RCC 7860 (cell line): Measurements from ENCODE around the gene ZNF609.

Experiments used
- DNase-seq: peaks from one replicate; pipeline ENCODE4 v3.0.0-alpha.2; 2015; ENCODE audit warnings: low spot score
- FAIRE-seq: peaks from 2 replicates; lab custom pipeline; 2012; peaks lifted over from hg19 to GRCh38; lab: Jason Lieb, UNC

The ZNF609 gene

DNA sequence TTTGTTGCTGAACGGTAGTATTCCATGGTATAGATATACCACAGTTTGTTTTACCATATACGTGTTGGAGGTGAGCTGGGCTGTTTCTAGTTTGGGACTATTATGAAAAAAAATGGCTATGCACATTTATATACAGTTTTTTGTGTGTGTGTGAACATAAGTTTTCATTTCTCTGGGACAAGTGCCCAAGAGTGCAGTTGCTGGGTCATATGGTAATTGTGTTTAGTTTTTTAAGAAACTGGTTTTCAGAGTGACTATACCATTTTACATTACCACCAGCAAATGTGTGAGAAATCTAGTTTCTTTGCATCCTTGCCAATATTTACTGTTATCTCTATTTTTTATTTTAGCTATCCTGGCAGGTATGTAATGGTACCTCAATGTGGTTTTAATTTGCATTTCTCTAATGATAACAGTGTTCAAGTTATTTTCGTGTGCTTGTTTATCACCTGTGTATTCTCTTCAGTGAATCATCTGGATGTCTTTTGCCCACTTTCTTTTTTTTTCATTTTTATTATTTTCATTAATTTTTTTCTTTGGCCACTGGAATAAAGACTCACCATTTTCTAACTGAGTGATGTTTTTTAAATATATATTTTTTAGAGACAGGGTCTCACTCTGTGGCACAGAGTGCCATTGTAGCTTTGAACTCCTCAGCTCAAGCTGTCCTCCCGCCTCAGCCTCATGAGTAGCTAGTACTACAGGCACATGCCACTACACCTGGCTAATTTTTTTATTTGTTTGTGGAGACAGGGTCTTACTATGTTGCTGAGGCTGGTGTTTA, 75.3 kb downstream of the ZNF609 start:
- FAIRE-seq (no peak), DNase-seq (no peak)

DNA sequence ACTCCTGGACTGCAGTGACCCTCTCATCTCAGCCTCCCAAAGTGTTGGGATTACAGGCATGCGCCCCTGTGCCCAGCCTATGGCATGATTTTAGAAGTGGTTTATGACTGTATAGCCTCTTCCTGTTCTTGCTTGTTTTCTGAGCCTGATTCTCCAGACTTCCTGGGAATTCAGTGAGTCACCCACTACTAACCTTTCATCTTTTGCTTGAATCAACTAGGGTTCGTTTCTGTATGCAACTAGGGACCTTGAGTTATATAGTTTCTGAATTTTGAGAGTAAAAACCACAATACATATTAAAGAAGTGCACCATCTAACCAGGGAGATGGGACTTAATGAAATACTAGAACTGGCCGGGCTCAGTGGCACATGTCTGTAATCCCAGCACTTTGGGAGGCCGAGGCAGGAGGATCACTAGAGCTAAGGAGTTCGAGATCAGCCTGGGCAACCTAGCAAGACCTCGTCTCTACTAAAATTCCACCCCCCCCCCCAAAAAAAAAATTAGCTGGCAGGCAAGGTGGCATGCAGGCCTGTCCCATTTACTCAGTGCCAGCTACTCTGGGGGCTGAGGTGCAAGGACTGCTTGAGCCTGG, 76.0 kb downstream of the ZNF609 start:
- DNase-seq (peak; percentile 76), FAIRE-seq (peak; percentile 86)

GRCh38 chr15:64542091-64542490, 81.7 kb downstream of the ZNF609 start:
- FAIRE-seq (no peak), DNase-seq (no peak)

DNA sequence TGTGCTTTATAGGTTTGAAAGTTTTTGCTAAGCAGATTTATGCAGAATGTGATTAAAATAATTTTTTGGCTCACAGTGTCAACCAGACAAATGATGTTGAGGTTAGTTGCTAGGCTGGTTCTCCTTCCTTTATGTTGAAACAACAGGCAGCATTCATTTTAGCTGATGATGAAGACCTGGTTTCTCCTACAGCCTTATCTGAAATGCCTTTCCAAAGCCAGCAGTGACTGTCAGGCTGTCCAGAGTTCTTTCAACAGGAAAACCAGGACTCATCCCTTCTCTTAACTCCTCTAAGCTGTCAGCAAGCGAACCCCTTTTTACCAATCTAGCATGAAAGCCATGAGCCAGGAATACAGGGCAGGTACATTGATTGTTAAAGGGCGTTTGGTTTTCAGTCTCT, 84.1 kb downstream of the ZNF609 start:
- DNase-seq (no peak), FAIRE-seq (no peak)

DNA sequence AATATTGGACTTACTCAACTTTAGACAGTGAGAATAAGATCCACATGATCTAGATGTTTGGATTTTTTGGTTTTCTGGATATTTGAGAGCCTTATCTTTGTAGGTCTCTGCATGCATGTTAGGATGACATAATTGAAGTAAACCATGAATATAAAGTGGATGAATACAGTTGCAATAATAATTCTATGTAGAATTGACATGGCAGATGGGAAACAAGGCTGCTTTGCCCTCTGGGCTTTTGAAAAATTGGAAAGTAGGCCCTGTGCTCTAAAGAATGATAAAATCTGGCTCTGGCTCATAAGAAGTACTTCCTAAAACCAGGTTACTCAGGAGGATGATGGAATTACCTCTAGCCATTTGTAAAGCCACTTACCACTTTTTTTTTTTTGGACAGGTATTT, 86.9 kb downstream of the ZNF609 start:
- FAIRE-seq (no peak), DNase-seq (no peak)

- FAIRE-seq (no peak), DNase-seq (no peak)
These were observed 87.9 kb downstream of the ZNF609 start for GRCh38 chr15:64548235-64548634.

DNA sequence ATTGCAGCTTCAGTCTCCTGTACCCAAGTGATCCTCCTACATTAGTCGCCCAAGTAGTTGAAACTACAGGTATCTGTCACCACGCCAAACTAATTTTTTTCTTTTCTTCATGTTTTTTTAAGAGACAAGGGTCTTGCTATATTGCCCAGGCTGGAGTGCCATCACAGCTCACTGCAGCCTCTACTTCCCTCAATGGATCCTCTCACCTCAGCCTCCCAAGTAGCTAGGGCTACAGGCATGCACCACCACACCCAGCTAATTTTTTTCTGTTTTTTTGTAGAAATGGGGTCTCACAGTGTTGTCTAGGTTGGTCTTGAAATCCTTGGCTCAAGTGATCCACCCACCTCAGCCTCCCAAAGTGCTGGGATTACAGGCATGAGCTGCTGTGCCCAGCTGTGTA, 89.5 kb downstream of the ZNF609 start:
- FAIRE-seq (no peak), DNase-seq (no peak)

- FAIRE-seq (no peak), DNase-seq (no peak)
These were observed 92.0 kb downstream of the ZNF609 start for GRCh38 chr15:64552281-64552948.

DNA sequence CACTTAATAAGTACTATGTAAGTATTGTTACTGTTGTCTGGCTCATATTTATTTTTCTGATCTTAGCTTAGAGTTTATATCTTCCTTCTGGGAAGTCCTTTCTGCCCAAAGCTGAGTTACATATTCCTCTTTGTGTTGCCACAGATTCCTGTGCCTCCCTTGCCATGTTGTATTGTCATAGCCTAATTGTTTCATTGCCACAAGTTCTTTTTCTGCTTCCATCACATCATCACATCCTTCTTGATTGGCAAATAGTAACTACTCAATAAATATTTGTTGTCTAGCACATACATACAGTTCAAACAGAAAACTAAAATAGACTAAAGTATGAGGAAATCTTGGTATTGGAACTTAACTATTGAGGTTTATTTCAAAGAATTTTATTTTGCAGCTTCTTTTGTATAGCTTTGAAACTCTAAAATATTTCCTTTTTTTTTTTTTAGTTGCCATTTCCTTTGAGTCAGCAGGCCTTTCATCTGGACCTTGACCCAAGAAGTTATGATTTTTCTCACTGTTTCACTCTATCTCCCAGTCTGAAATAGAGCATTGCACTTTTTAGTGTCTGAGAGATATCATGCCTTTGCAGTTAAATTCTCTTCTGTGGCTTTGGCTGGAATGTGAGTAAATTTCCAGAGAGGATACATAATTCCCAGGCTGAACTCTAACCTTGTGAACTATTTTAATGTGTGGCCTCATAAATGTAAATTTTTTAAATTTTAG, 98.2 kb downstream of the ZNF609 start:
- FAIRE-seq (peak; percentile 51), DNase-seq (no peak)

- FAIRE-seq (no peak), DNase-seq (no peak)
These were observed 98.9 kb downstream of the ZNF609 start for GRCh38 chr15:64559243-64559642.

DNA sequence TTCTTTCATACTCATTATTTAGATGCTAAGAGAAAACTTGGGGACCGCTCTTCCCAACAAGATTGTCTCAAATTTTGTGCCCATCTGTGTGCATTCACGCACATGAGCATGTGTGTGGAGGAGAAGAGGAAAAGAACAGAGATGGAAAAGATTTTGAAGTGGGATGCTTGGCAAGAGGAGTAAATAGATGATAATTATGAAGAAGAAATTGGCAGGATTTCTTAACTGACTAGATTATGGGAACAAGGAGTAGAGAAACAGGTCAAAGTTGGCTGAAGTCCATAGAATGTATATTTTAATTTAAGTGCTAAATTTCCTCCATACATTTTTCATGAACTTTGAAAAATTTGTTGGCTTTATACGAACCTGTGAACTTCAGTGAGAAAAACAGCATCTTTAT, 100.1 kb downstream of the ZNF609 start:
- FAIRE-seq (no peak), DNase-seq (no peak)

DNA sequence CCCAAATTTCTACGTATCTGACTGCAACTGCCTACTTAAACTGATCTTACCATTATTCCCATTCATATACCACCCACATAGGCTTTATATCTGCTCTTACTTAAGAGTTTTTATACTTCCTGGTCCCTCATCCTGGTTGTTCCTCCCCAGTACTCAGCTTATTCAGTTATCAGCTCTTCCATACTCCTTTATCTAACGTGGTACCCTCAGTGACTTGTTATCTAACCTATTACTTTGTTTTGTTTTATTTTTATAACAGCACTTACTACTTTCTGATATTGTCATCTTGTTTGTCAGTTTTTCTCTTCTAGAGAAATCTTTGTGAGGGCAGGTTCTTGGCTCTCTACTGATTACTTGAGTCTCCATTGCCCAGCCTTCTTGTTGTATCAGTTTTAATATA, 100.6 kb downstream of the ZNF609 start:
- FAIRE-seq, result no peak
- no peak for DNase-seq

- no peak for FAIRE-seq
- DNase-seq, result no peak
These were observed 101.7 kb downstream of the ZNF609 start for GRCh38 chr15:64562003-64562640.

DNA sequence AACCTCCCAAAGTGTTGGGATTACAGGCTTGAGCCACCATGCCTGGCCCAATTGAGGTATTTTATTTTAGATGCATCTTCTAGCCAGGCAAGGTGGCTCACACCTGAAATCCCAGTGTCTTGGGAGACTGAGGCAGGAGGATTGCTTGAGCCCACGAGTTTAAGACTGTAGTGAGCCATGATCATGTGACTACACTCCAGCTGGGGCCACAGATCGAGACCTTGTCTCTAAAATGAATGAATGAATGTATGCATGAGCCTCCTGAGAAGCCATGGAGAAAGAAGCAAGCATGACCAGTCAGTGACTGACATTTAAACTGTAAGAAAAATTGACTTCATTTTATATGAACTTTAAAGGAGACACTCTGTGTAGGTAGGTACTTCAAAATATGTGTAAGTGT, 105.7 kb downstream of the ZNF609 start:
- DNase-seq (no peak), FAIRE-seq (no peak)

DNA sequence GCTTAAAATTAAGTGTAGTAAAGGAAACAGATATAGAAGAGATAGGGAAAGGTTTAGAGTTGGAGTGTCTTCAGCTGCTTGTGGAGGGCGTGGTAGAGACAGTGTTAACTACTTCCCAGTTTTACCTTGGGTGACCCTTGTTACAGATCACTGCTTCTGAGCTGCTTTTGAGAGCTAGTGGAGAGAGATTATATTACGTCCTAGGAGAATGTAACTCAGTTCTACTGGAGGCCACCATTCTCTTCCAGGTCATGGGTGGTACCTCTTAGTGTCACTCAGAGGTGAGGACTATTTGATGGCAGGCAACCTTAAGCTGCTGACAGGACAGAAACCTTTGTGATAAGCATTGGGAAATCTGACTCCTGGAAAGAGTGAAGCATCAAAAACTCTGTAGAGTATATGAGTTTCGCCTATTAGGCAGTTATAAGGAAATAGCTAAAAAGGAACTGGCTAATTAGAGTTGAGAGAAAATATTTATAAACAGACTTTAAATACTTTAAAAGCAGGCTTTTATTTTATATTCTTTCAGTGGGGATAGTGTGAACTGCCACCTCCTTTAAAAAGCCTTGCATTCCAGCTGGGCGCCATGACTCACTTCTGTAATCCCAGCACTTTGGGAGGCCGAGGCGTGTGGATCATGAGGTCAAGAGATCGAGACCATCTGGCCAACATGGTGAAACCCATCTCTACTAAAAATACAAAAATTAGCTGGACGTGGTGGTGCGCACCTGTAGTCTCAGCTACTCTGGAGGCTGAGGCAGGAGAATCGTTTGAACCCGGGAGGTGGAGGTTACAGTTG, 106.5 kb downstream of the ZNF609 start:
- peak; percentile 28 for FAIRE-seq
- peak; percentile 20 for DNase-seq

- DNase-seq (no peak), FAIRE-seq (no peak)
These were observed 108.4 kb downstream of the ZNF609 start for GRCh38 chr15:64568765-64569164.

GRCh38 chr15:64571857-64572291, 111.5 kb downstream of the ZNF609 start:
- FAIRE-seq, result no peak
- no peak for DNase-seq

DNA sequence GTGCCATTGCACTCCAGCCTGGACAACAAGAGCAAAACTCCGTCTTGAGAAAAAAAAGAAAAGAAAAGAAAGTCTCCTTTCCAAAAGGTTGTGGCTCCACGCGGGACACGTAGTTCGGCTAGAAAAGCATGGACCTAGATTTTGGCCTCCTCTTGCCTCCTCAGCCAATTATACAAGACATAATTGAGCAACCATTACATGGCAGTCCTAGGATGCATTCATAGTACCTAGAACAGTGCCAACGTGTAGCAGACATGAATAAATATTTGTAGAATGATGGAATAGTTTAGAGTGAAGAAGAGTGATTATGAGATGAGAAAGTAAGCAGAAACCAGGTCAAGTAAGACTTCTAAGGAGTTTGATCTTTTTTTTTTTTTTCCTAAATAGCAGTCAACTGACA, 112.5 kb downstream of the ZNF609 start:
- no peak for DNase-seq
- no peak for FAIRE-seq

DNA sequence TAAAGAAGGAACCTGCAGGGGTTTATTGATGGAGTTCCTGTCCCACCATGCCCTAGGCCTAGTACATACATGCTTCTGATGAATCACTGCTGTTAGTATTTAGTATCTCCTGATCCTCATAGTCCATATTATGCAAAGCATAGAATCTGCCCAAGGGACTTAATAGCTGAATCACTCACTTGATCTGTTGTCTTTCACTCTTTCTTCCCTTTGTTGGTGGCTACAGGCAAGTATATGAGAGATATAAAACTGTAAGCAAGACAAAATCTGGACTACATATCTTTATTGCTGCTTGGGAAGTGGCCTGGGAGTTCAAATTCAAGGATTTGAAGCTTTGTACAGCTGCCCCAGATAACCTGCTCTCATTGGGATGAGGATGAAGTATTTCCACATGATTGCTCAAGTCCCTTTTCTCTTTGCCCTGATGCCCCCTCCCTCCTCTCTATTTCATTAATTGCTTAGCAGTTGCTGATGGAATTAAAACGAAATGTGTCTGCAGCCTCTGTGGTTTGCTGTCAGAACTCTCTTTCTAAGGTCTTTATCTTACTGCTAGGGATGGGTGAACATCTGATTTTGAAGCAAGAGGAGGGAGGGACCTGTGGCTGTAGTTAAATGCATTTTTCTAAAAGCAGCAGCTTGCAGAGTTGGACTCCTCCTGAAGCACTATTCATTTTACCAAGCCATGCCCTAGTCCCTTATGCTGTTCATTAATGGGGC, 114.1 kb downstream of the ZNF609 start:
- DNase-seq, result no peak
- no peak for FAIRE-seq
